ENCODE results near the gene GRK1. TPM values are rescaled to one million over a fixed set of nuclear protein-coding genes. Genes with fewer than 3 reads are reported as not detected.

The GRK1 gene
- total and polyA plus RNA-seq, 2 of the 4 experiments (the other 2 are of a cell fraction), result not detected

DNA sequence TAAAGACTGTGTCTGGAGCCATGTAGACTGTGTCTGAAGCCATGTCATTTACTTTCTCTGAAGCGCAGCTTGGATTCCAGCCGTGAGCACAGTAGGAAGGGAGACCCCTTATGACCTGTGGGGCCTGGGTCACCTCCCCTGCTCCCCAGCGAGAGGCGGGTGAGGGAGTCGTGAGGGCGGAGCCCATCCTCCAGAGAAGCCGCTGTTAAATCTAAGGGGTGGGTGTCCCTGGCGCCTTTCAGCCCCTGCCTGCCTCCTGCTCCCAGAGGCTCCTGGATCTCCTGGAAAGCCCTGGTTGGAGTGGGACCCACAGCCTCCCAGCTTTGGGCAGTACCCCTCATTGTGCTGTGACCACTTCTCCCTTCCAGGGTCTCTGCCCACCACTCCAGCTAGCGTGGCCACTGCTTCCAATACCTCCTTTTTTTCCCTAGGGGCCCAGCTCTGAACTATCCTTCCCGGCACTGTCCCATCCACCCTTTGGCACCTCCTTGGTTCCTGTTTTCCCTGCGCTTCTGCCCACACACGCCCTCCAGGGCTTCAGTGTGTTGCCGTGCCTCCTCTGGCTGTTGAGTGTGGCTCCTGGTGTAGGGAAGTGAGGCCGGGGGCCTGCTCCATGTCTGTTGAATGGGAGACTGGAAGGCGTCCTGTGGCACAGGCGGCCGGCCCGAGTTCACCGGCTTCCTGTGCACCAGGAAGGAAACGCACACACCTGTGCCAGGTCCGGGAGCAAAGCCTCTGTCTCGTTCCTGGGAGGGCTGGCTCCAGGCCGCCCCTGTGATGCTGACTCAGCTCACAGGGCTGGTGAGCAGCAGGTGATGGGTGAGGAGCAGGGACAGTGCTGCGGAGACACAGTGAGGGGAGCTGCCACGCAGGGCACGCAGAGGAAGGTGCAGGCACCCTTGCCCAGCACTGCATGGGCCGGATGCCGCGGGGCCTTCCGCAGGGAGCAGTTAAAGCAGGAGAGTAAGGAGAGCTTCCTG, 38.4 kb upstream of the GRK1 start (continued):
- no peak for TF ChIP-seq MXI1 (IDR thresholded peaks at IDR 0.05; ENCODE audit: borderline replicate concordance, low read depth, low read length)
- no peak for TF ChIP-seq NFE2L2 (IDR thresholded peaks at IDR 0.05; ENCODE audit: low read depth, low read length)

- Histone ChIP-seq H4K5ac (ENCODE audit: low read depth, low read length) (no peak overlapping the region), H2BK20ac (ENCODE audit: low read depth, low read length) (no peak overlapping the region), H2AK5ac (ENCODE audit: low read depth, low read length) (no peak overlapping the region), H3K4me1 (ENCODE audit: control insufficient read depth, insufficient read depth, low read length) (peaks cover 13% of the 10 kb centered on the region), H3K9me3 (ENCODE audit: control insufficient read depth, insufficient read depth, low read length) (no peaks in the 10 kb centered on the region), H3K56ac (ENCODE audit: extremely low read depth, insufficient read depth, low read length) (no peak overlapping the region), H2BK5ac (ENCODE audit: low read depth, low read length, poor library complexity, severe bottlenecking) (no peak overlapping the region), H2AK9ac (replicated peaks; ENCODE audit: low read depth, low read length, poor library complexity) (no peak overlapping the region), H4K91ac (ENCODE audit: insufficient read depth, low read depth, low read length) (no peak overlapping the region), H3K4me2 (ENCODE audit: low read depth, low read length) (no peak overlapping the region), H2BK120ac (ENCODE audit: low read depth, low read length) (no peak overlapping the region), H2BK15ac (ENCODE audit: low read depth, low read length) (no peak overlapping the region), H4K8ac (ENCODE audit: low read depth in 2 of 2, low read length in 2 of 2) (no peak overlapping the region), H4K20me1 (ENCODE audit: insufficient read depth, low read length) (peaks cover 44% of the 10 kb centered on the region), H3K9ac (ENCODE audit: low read depth, low read length) (no peak overlapping the region), H3K18ac (ENCODE audit: low read depth, low read length) (no peak overlapping the region), H3K14ac (replicated peaks; ENCODE audit: low read depth, low read length) (no peak overlapping the region), H3K27me3 (ENCODE audit: control insufficient read depth, insufficient read depth, low read length) (no peaks in the 10 kb centered on the region), H3K23ac (ENCODE audit: low read depth, low read length) (no peak overlapping the region), H3K9me1 (ENCODE audit: insufficient read depth, low read length) (peaks cover 21% of the 10 kb centered on the region), H3K79me1 (ENCODE audit: low read depth in 1 of 2, low read length in 2 of 2) (peaks cover 31 to 90% of the 10 kb centered on the region in 2 experiments), H3K4ac (ENCODE audit: low read depth, low read length) (no peak overlapping the region), H2AFZ (replicated peaks; ENCODE audit: low read length, poor library complexity) (no peak overlapping the region), H3K4me3 (ENCODE audit: insufficient read depth, low read depth, low read length) (no peak overlapping the region), H3K36me3 (ENCODE audit: control insufficient read depth, insufficient read depth, low read length) (peaks cover 45% of the 10 kb centered on the region), H3K27ac (ENCODE audit: insufficient read depth, low read length) (no peak overlapping the region)
- WGBS, 2 experiments (ENCODE audit: extremely low coverage in 2 of 2, insufficient read length in 1 of 2), result 95% methylated on average over 14 of the region's 17 CpGs; no CpG with 5 or more reads in 1 of the 2 experiments
- intact Hi-C loops (cut with micrococcal nuclease), result no loop called here
- no peak for ATAC-seq (ENCODE audit: low read depth)
- no peak for DNase-seq
- TF ChIP-seq CHD1 (IDR thresholded peaks at IDR 0.05; ENCODE audit: low read depth, low read length) (no peak), SMC3 (IDR thresholded peaks at IDR 0.05; ENCODE audit: low read depth, low read length) (no peak), RFX5 (IDR thresholded peaks at IDR 0.05; ENCODE audit: low read depth, low read length) (no peak), CEBPB (IDR thresholded peaks at IDR 0.05; ENCODE audit: low read depth, low read length) (no peak)
- dilution Hi-C loops (cut with HindIII; ENCODE audit: low sequenced_read_pairs, unreplicated experiment), result no loop called here
- ChIA-PET CTCF (no interaction called here), POLR2A (ENCODE audit: unreplicated experiment) (no interaction called here)
- no TSS peak for BruUV-seq (replicated peaks)
- in situ Hi-C loops (cut with MboI; ENCODE audit: low sequenced_read_pairs), result no loop called here
Measured at GRCh38 chr13:113629866-113630265, 37.2 kb upstream of the GRK1 start.

Measured in IMR-90 (cell line).